Fibroblast of lung (primary cell): ENCODE data around the gene MTHFR. TPM values are rescaled to one million over a fixed set of nuclear protein-coding genes. Genes with fewer than 3 reads are reported as not detected.

Experiments
- DNase-seq, 2 donors: peaks; one replicate each; pipeline versions ENCODE4 v3.0.0 to v3.0.0-alpha.2; 2010; ENCODE audit warnings: low read depth in 2 of 2
- H2AFZ ChIP-seq: 2 replicates; pipeline ENCODE4 v1.5.1; 2012; ENCODE audit warnings: low read length, control low read depth, inconsistent platforms
- H3K27ac ChIP-seq: 2 replicates; pipeline ENCODE4 v1.5.1; 2011; ENCODE audit warnings: low read length, control low read depth; ENCODE audit not compliant: insufficient read depth
- H3K27me3 ChIP-seq: 2 replicates; pipeline ENCODE4 v1.5.1; 2011; ENCODE audit warnings: mild to moderate bottlenecking, low read length; ENCODE audit not compliant: control insufficient read depth, insufficient read depth
- H3K36me3 ChIP-seq: 2 replicates; pipeline ENCODE4 v1.5.1; 2011; ENCODE audit warnings: low read length; ENCODE audit not compliant: control insufficient read depth, insufficient read depth
- H3K4me1 ChIP-seq: 2 replicates; pipeline ENCODE4 v1.5.1; 2011; ENCODE audit warnings: low read length; ENCODE audit not compliant: control insufficient read depth, insufficient read depth; ENCODE audit errors: extremely low read depth
- H3K4me2 ChIP-seq: 2 replicates; pipeline ENCODE4 v1.5.1; 2011; ENCODE audit warnings: low read length, control low read depth; ENCODE audit not compliant: insufficient read depth; ENCODE audit errors: extremely low read depth
- H3K4me3 ChIP-seq, 4 experiments: fragments of 200-600 bp in 1 of 4; sonication (generic) in 1 of 4; replicated peaks in 1 of 4; 2 replicates each; pipeline ENCODE4 v1.5.1; 2011 to 2016; ENCODE audit warnings: low read length in 4 of 4, low read depth in 3 of 4, mild to moderate bottlenecking in 3 of 4, control low read depth in 2 of 4, inconsistent platforms in 1 of 4, mixed read lengths in 1 of 4; ENCODE audit not compliant: insufficient read depth in 1 of 4; ENCODE audit errors: control extremely low read depth in 1 of 4
- H3K79me2 ChIP-seq: 2 replicates; pipeline ENCODE4 v1.5.1; 2012; ENCODE audit warnings: mild to moderate bottlenecking, low read length, inconsistent platforms; ENCODE audit not compliant: control insufficient read depth, insufficient read depth
- H3K9ac ChIP-seq: 2 replicates; pipeline ENCODE4 v1.5.1; 2011; ENCODE audit warnings: mild to moderate bottlenecking, low read length, control low read depth; ENCODE audit not compliant: insufficient read depth
- H3K9me3 ChIP-seq: 2 replicates; pipeline ENCODE4 v1.5.1; 2012; ENCODE audit warnings: low read depth, low read length; ENCODE audit not compliant: control insufficient read depth, insufficient read depth
- H4K20me1 ChIP-seq: 2 replicates; pipeline ENCODE4 v1.5.1; 2011; ENCODE audit warnings: low read length; ENCODE audit not compliant: control insufficient read depth, insufficient read depth; ENCODE audit errors: extremely low read depth
- EZH2 ChIP-seq: IDR thresholded peaks from 2 replicates; pipeline ENCODE4 v1.5.1; 2012; ENCODE audit warnings: low read length, control low read depth, mild to moderate bottlenecking; ENCODE audit errors: missing control alignments
- polyA plus RNA-seq, 2 donors: library from polyadenylated mRNA; depleted of rRNA in 1 of 2; stranded (reverse) in 1 of 2; unstranded in 1 of 2; fragments of >200 nt; gene quantifications; 2 replicates each; pipeline ENCODE4 v1.2.1, GENCODE V29; 2011 to 2012; ENCODE audit warnings: missing spikeins in 1 of 2
- total RNA-seq: library from RNA; depleted of rRNA; stranded (reverse); fragments of >200 nt; gene quantifications from 2 replicates; pipeline ENCODE4 v1.2.1, GENCODE V29; 2014
- TF ChIP-seq, protein P1 (sequence below), 2 donors: IDR thresholded peaks in 1 of 2; conservative IDR thresholded peaks in 1 of 2; 1 replicate in 1 of 2; 2 replicates in 1 of 2; pipeline ENCODE4 v1.5.1; 2011 to 2012; ENCODE audit warnings: low read length in 2 of 2, control low read depth in 1 of 2, inconsistent platforms in 1 of 2, low read depth in 1 of 2, mild to moderate bottlenecking in 1 of 2

The MTHFR gene
- total and polyA plus RNA-seq, 2 donors (not counting 1 experiment from before 2014, with no cell fraction given) = 16.3 to 87.4 TPM

DNA sequence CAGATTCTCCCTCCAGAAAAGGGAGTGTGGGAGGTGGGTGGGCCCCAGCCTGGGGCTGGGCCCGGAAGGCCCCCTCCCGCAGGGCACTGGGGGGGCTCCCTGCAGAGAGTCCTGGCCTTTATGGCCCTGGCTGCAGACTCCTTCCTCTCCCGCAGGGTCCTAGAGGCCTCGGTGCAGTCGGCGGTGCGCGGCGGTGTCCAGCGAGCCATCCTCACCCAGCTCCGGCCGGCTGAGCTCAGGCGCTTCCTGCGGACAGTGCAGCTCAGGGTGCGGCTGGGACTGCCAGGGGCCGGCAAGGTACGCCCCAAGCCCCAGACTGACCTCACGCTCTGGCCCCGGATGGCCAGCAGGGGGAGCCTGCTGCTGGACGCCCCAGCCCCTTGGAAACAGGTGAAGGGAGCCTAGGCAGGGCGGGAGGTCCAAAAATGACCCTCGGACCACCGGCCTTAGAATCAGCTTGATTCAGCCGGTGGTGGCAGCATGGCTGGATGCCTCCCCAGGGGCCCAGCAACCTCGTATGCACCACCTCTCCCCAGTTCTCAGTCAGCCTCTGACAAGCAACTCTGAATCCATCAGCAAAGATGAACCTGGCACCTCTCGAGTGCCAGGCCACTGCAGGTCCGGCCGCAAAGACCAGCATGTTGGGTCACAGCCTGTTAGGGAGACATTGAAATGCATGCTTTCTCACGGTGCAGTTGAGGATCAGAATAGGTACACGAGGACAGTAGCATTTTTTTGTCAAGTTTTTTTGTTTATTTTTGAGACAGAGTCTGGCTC lies 20.6 kb downstream of the MTHFR start:
- peaks cover 17% of the 10 kb centered on the region for H3K36me3 ChIP-seq
- H2AFZ ChIP-seq = no peak overlapping the region
- H4K20me1 ChIP-seq = no peaks in the 10 kb centered on the region
- no peak overlapping the region for H3K27ac ChIP-seq
- TF ChIP-seq, protein P1, sequence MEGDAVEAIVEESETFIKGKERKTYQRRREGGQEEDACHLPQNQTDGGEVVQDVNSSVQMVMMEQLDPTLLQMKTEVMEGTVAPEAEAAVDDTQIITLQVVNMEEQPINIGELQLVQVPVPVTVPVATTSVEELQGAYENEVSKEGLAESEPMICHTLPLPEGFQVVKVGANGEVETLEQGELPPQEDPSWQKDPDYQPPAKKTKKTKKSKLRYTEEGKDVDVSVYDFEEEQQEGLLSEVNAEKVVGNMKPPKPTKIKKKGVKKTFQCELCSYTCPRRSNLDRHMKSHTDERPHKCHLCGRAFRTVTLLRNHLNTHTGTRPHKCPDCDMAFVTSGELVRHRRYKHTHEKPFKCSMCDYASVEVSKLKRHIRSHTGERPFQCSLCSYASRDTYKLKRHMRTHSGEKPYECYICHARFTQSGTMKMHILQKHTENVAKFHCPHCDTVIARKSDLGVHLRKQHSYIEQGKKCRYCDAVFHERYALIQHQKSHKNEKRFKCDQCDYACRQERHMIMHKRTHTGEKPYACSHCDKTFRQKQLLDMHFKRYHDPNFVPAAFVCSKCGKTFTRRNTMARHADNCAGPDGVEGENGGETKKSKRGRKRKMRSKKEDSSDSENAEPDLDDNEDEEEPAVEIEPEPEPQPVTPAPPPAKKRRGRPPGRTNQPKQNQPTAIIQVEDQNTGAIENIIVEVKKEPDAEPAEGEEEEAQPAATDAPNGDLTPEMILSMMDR (conservative IDR thresholded peaks at IDR 0.05 in 1 of 2, IDR thresholded peaks at IDR 0.05 in 1 of 2; ENCODE audit: low read depth in 1 of 2, low read length in 2 of 2) = peak; percentile 77 to 80
- TF ChIP-seq EZH2 = no peak
- H3K4me3 ChIP-seq = peak overlapping the region in 1 of 4 experiments; percentile 37
- H3K9me3 ChIP-seq = no peaks in the 10 kb centered on the region
- peaks cover 22% of the 10 kb centered on the region for H3K4me1 ChIP-seq
- H3K4me2 ChIP-seq = no peak overlapping the region
- peak; percentile 44 to 60 for DNase-seq
- H3K79me2 ChIP-seq = no peaks in the 10 kb centered on the region
- no peak overlapping the region for H3K9ac ChIP-seq
- no peaks in the 10 kb centered on the region for H3K27me3 ChIP-seq

GRCh38 chr1:11784256-11784992 lies 21.3 kb downstream of the MTHFR start:
- Histone ChIP-seq H3K27ac (no peak overlapping the region), H3K27me3 (no peaks in the 10 kb centered on the region), H3K9me3 (no peaks in the 10 kb centered on the region), H3K36me3 (peaks cover 10% of the 10 kb centered on the region), H3K4me2 (no peak overlapping the region), H2AFZ (no peak overlapping the region), H3K79me2 (no peaks in the 10 kb centered on the region), H3K9ac (no peak overlapping the region), H3K4me3 (peak overlapping the region in 1 of 4 experiments; percentile 37), H3K4me1 (peaks cover 18% of the 10 kb centered on the region), H4K20me1 (no peaks in the 10 kb centered on the region)
- no peak for DNase-seq
- TF ChIP-seq, protein P1 (conservative IDR thresholded peaks at IDR 0.05 in 1 of 2, IDR thresholded peaks at IDR 0.05 in 1 of 2; ENCODE audit: low read depth in 1 of 2, low read length in 2 of 2) = no peak
- TF ChIP-seq EZH2 = no peak

- Histone ChIP-seq H3K4me2 (no peak overlapping the region), H3K4me3 (no peak overlapping the region), H3K9ac (no peak overlapping the region), H4K20me1 (no peaks in the 10 kb centered on the region), H2AFZ (no peak overlapping the region), H3K79me2 (no peaks in the 10 kb centered on the region), H3K9me3 (no peaks in the 10 kb centered on the region), H3K27ac (no peak overlapping the region), H3K27me3 (no peaks in the 10 kb centered on the region), H3K4me1 (peaks cover 16% of the 10 kb centered on the region), H3K36me3 (peaks cover 7% of the 10 kb centered on the region)
- no peak for TF ChIP-seq EZH2
- TF ChIP-seq, protein P1 (conservative IDR thresholded peaks at IDR 0.05 in 1 of 2, IDR thresholded peaks at IDR 0.05 in 1 of 2; ENCODE audit: low read depth in 1 of 2, low read length in 2 of 2) = no peak
- DNase-seq = no peak
Observed at GRCh38 chr1:11783556-11783955, 22.2 kb downstream of the MTHFR start.
